Activated gamma-delta T cell treated with Interleukin-2 at 50 U/mL for 16 hours (primary cell): ENCODE data around the gene NEUROD6.

Experiments
- DNase-seq: peaks from one replicate; pipeline ENCODE4 v3.0.0-alpha.2; 2020

NEUROD6 gene

GRCh38 chr7:31340603-31341002 is at the start of gene NEUROD6:
Gene NEUROD6 (minus strand): TSS chr7:31340726. CDS start chr7:31339268, 1,458 bp downstream.
- no peak for DNase-seq

GRCh38 chr7:31384466-31384865 is 43.9 kb upstream of the NEUROD6 start:
- no peak for DNase-seq

GRCh38 chr7:31382722-31383121 is 42.2 kb upstream of the NEUROD6 start:
- no peak for DNase-seq

GRCh38 chr7:31373337-31374289 is 33.1 kb upstream of the NEUROD6 start:
- no peak for DNase-seq

- DNase-seq, result no peak
Observed at GRCh38 chr7:31372231-31372959, 31.9 kb upstream of the NEUROD6 start.

GRCh38 chr7:31371621-31372020 is 31.1 kb upstream of the NEUROD6 start:
- no peak for DNase-seq

GRCh38 chr7:31370609-31371008 is 30.1 kb upstream of the NEUROD6 start:
- no peak for DNase-seq

GRCh38 chr7:31368620-31369019 is 28.1 kb upstream of the NEUROD6 start:
- DNase-seq, result no peak

- DNase-seq, result no peak
Observed at GRCh38 chr7:31363496-31363895, 23.0 kb upstream of the NEUROD6 start.

- no peak for DNase-seq
Observed at GRCh38 chr7:31363051-31363450, 22.5 kb upstream of the NEUROD6 start.

GRCh38 chr7:31362401-31362800 is 21.9 kb upstream of the NEUROD6 start:
- DNase-seq, result no peak

GRCh38 chr7:31358467-31358866 is 17.9 kb upstream of the NEUROD6 start:
- DNase-seq, result no peak

- no peak for DNase-seq
Observed at GRCh38 chr7:31345421-31345820, 4.9 kb upstream of the NEUROD6 start.

GRCh38 chr7:31343516-31344305 is 3.2 kb upstream of the NEUROD6 start:
- DNase-seq, result no peak

GRCh38 chr7:31341141-31341540 is 615 bp upstream of the NEUROD6 start:
- no peak for DNase-seq

- no peak for DNase-seq
Observed at GRCh38 chr7:31340051-31340450, 475 bp downstream of the NEUROD6 start.

GRCh38 chr7:31338706-31339105 is 1.8 kb downstream of the NEUROD6 start:
- DNase-seq, result no peak

- DNase-seq, result no peak
Observed at GRCh38 chr7:31337002-31337565, 3.4 kb downstream of the NEUROD6 start.

GRCh38 chr7:31336202-31337001 is 4.1 kb downstream of the NEUROD6 start:
- DNase-seq, result no peak

GRCh38 chr7:31335884-31336201 is 4.7 kb downstream of the NEUROD6 start:
- no peak for DNase-seq

- DNase-seq, result no peak
Observed at GRCh38 chr7:31335161-31335856, 5.2 kb downstream of the NEUROD6 start.
